GM11168 (cell line): ENCODE measurements around the gene NET1.
"Not testable (repeated sequence)": the region's sequence is repeated elsewhere in the genome, so short reads cannot be mapped to it uniquely, and the experiment has no call there.

ENCODE experiments used
- in situ Hi-C: fragments of 300-500 bp; cut with MboI; formaldehyde crosslinking; loops from one replicate; pipeline ENCODE4 v1.12.0; 2022; ENCODE audit warnings: low sequenced_read_pairs; ENCODE audit not compliant: unreplicated experiment

The NET1 gene

GRCh38 chr10:5396556-5397300 lies 15.6 kb upstream of the NET1 start:
- in situ Hi-C loops = loop anchor here (25.0 kb wide), 1 partner anchor 559 kb away; the partner anchor contains the start of gene AKR1E2

DNA sequence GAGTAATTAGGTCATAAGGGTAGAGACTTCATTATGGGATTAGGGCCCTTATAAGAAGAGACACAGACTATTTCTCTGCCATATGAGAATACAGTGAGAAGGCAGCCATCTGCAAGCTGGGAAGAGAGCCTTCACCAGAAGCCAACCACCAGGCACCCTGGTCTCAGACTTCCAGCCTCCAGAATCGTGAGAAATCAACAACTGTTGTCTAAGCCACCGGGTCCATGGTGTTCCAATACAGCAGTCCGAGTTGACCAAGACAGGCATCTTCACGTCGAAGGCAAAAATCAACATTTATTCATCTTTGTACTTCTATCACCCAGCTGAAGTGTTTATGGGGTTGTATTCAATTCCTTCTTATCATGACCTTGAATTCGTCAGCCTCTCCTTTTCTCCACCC lies 13.0 kb upstream of the NET1 start:
- in situ Hi-C loops = loop anchor here (25.0 kb wide), 1 partner anchor 562 kb away; the partner anchor contains the start of gene AKR1E2

- in situ Hi-C loops = no loop called here
Measured at GRCh38 chr10:5400468-5401240, 11.7 kb upstream of the NET1 start.

GRCh38 chr10:5402798-5403197 lies 9.6 kb upstream of the NET1 start:
- in situ Hi-C loops = no loop called here

DNA sequence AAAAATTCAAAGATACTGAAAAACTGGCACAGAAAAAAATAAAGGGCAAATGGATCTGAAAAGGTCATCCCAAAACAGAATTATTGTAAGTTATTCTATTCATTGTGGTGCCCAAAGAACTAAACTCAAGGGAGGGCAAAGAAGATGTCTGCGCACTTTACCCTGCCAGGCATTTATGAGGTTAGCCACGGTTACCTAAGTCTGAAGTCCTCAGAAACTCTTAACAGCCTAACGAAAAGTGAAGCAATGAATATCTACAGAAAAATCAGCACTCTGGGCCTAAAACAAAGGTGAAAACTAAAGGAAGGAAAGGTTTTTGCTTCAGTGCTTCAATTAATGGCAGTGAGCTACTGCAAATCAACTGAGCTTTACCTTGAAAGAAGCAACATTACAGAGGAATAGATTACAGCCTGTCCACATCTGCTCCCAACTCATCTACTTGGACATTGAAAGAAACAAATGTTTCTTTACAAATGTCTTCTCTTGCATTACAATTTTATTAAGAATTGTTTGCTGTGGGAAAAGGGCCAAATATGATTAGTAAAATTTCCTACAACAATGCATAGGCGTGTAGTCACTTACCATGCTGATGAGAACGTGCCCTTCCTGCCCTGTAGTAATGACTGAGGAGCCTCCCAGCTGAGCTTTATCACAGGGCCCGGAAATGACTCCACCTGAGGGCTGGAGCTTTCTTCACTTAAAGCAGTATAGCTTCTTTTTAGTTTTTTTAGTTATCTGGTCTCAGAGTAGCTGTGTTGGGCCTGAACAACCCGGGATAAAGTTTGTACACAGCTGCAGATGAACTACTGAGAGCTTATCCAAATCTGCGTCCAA lies 7.9 kb upstream of the NET1 start, which contains the start of gene TUBAL3:
TUBAL3 (minus strand) TSS at position 621 of the 834 bp plus-strand sequence; CDS start at position 585, 36 bp downstream.
- in situ Hi-C loops = no loop called here

- in situ Hi-C loops = no loop called here
Measured at GRCh38 chr10:5406918-5407317, 5.4 kb upstream of the NET1 start.

GRCh38 chr10:5410787-5411186 lies 1.6 kb upstream of the NET1 start:
- in situ Hi-C loops = not testable (repeated sequence)

DNA sequence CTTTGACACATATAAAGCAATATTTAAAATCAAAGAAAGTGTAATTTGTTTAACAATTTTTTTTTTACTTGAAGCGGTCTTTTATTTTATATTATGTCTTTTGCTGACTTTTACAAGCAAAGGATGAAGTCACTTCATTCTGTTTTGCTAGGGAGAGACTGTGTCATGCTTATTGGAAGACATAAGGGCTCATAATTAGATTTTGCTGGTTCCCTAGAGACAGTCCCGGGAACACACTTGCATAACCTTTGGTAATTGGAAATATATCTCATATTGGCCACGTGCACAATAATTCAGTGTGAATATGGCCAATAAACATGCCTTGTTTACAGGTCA lies 448 bp upstream of the NET1 start:
- in situ Hi-C loops = no loop called here

DNA sequence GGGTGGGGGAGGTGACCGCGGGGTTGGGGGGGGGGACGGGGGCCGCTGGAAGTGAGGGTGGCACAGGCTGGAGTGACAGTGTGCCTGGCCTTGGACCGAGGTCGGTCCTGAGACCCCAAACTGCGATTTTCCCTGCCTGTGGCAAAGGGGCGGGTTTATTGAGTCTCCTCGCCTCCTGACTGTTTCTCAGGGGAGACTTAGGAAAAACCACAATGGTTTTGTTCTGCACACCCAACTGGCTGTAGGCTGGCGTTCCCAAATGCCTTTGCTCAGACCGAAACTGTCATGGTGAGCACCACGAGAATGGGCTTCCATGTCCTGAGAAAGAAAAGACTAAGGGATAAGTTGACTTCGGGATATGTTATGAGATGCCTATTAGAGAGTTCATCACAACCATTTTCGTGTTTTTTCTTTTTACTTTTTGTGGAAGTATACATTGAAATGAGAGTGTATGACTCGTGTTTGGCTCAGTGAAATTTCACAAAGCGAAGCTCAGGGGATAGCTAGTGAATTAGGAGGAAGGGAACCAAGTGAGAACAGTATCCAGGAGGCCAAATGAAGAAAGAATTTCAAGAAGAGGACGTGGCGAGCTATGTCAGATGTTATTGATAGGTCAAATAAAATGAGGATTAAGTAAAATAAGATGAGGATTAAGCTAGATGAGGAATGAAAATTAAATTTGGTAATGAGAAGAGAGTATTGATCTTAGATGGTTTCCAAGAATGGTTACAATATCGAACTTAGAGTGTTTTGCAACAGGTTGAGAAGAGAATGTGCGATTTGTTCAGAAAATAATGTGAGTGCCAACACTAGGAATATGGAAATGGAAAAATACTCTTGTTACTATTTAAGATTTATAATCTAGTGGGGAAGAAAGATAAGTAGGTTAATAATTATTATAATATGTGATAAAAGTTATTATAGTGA lies 918 bp downstream of the NET1 start:
- in situ Hi-C loops = no loop called here

- in situ Hi-C loops = no loop called here
Measured at GRCh38 chr10:5416981-5417380, 4.6 kb downstream of the NET1 start.

- in situ Hi-C loops = no loop called here
Measured at GRCh38 chr10:5418584-5418983, 6.2 kb downstream of the NET1 start.

- in situ Hi-C loops = no loop called here
Measured at GRCh38 chr10:5419466-5420094, 7.2 kb downstream of the NET1 start.

GRCh38 chr10:5423771-5424170 lies 11.4 kb downstream of the NET1 start:
- in situ Hi-C loops = no loop called here

DNA sequence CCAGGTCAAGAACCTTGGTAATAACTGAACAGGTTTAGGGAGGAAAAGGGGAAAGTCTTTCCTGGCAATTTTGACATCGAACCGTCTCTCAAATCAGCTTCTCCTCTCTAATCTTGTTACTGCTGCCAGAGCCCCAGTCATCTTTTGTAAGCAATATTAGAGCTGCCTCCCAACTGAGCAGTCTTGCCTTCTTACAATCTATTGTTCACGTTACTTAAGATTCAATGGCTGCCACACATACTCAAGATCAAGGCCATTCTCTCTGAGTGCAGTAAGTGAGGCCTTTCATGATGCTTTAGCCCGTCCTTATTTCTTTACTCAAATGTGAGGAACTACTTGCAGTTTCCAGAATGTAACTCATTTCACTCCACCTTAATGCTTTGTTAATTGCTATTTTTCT lies 12.4 kb downstream of the NET1 start:
- in situ Hi-C loops = no loop called here

- in situ Hi-C loops = no loop called here
Measured at GRCh38 chr10:5428133-5428532, 15.8 kb downstream of the NET1 start.

GRCh38 chr10:5433182-5433581 lies 20.8 kb downstream of the NET1 start:
- in situ Hi-C loops = no loop called here

GRCh38 chr10:5434017-5434753 lies 21.8 kb downstream of the NET1 start:
- in situ Hi-C loops = no loop called here

DNA sequence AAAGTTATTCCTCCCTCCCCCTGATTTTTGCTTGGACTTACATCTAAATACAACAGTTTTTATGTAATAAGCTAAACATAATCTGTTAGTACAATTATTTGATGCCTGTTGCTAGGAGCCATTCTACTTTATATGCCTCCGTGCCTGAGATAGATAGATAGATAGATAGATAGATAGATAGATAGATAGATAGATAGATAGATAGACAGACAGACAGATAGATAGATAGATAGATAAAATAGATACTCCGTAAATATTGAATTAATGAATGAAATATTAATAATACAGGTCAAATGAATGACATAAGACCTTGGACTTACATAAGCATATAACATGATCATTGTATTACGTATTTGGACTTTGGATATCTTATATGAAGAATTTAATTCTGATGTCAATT lies 23.0 kb downstream of the NET1 start:
- in situ Hi-C loops = no loop called here
